Naive thymus-derived CD8-positive, alpha-beta T cell (primary cell): Measurements from ENCODE around the gene BAHD1. TPM values are rescaled to one million over a fixed set of nuclear protein-coding genes. Genes with fewer than 3 reads are reported as not detected.
A peak's percentile ranks its signal among the peaks of the same experiment; 100 is the strongest.

Experiments used
- ATAC-seq, 2 donors: fragments of 150-1000 bp; cut with Tn5 transposase in 1 of 2; sonication (Bioruptor Pico), chemical (Tn5 transposase) in 1 of 2; 1 replicate in 1 of 2; 2 replicates in 1 of 2; pipeline ENCODE4 v1.10.0; 2021; ENCODE audit warnings: mild to moderate bottlenecking in 2 of 2, moderate library complexity in 2 of 2
- POLR2A ChIA-PET: fragments of 350-600 bp; sonication (Branson Sonifier 250); formaldehyde crosslinking; loops from one replicate; lab custom pipeline; 2021; ENCODE audit warnings: antibody characterized with exemption; lab: Charles Lee
- DNase-seq, 10 donors: peaks; one replicate each; pipeline versions ENCODE4 v3.0.0 to v3.0.0-alpha.2; 2020 to 2022
- H3K27ac Mint-ChIP-seq, 10 donors: one replicate each; pipeline ENCODE4 v1.8.0; 2020 to 2022; ENCODE audit warnings: mild to moderate bottlenecking in 10 of 10, mixed read lengths in 10 of 10, moderate library complexity in 4 of 10, inconsistent platforms in 1 of 10
- H3K27me3 Mint-ChIP-seq, 5 donors: one replicate each; pipeline ENCODE4 v1.8.0; 2021 to 2022; ENCODE audit warnings: mixed read lengths in 5 of 5
- H3K36me3 Mint-ChIP-seq, 3 donors: one replicate each; pipeline ENCODE4 v1.8.0; 2020 to 2022; ENCODE audit warnings: mixed read lengths in 3 of 3, mild to moderate bottlenecking in 2 of 3, inconsistent platforms in 1 of 3
- H3K4me1 Mint-ChIP-seq, 4 donors: one replicate each; pipeline ENCODE4 v1.8.0; 2021 to 2022; ENCODE audit warnings: mixed read lengths in 4 of 4
- H3K4me3 Mint-ChIP-seq, 10 donors: one replicate each; pipeline ENCODE4 v1.8.0; 2020 to 2022; ENCODE audit warnings: mild to moderate bottlenecking in 10 of 10, mixed read lengths in 10 of 10, moderate library complexity in 6 of 10, inconsistent platforms in 1 of 10
- H3K9me3 Mint-ChIP-seq, 9 donors: one replicate each; pipeline ENCODE4 v1.8.0; 2020 to 2022; ENCODE audit warnings: mixed read lengths in 9 of 9, mild to moderate bottlenecking in 3 of 9, inconsistent platforms in 1 of 9, moderate library complexity in 1 of 9
- polyA plus RNA-seq, 3 donors: library from polyadenylated mRNA; unstranded; fragments of 300-500 nt; fragmentation: Illumina TruSeq; gene quantifications; one replicate each; pipeline ENCODE4 v1.2.3, GENCODE V29; 2021
- total RNA-seq, 8 experiments: library from RNA in 2 of 8; stranded (reverse) in 2 of 8; gene quantifications; one replicate each; pipeline ENCODE4 v1.2.3 and lab custom pipeline; 2021 to 2026

Gene BAHD1
- total and polyA plus RNA-seq, 5 experiments from 2014 or later, result 1.5 to 37.6 (median 3.3) TPM

DNA sequence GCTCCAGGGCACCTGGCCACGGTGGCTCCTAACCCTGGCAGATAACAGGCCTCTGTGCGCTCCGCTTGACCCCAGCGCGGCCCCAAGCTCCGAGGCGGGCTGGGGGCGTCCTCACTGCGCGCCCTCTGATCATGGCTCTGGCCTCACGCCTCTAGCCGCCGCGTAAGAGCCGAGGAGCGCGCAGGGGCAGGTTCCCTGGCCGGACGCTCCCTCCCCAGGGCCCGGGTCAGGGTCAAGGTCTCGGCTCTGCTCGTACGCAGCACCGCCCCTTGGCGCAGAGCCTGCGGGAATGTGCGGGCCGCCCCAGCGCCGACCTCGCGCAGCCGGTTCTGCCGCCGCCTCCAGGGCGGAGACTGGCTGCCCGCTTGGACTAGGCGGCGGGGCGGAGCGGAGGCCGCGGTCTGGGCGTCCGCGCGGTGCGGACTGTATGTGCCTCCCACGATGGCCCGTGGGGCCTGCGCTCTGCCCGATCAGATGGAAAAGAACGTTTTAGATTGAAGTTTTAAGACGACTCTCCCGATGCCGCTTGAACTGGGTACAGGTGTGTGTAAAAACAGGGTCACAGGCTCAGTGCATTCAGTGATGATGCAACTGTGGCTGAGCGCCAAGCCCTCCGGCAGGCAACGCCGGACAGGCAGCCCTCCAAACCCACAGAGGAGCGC is 70.8 kb downstream of the BAHD1 start:
- Mint-ChIP-seq H3K27me3 (peaks cover 42 to 65% (median 50%) of the 10 kb centered on the region in 5 donors), H3K4me1 (peaks cover 15 to 31% (median 23%) of the 10 kb centered on the region in 4 donors), H3K4me3 (peak overlapping the region; percentile 56 to 90 (median 80)), H3K36me3 (peaks cover 0 to 2% (median 0%) of the 10 kb centered on the region in 3 donors), H3K27ac (peak overlapping the region in 4 of 10 donors; percentile 48 to 89 (median 78)), H3K9me3 (peaks cover 0 to 2% (median 0%) of the 10 kb centered on the region in 9 donors)
- DNase-seq, result peak in 3 of 10 donors; percentile 8 to 12 (median 11)
- peak; percentile 12 to 41 for ATAC-seq
- POLR2A ChIA-PET, result interaction anchor here (0.6 kb wide), 1 partner anchor 47 kb away, joined by 3 read pairs; no protein-coding TSS in a partner anchor

GRCh38 chr15:40512440-40512839 is 71.7 kb downstream of the BAHD1 start:
- H3K36me3 Mint-ChIP-seq, result peaks cover 0 to 2% (median 0%) of the 10 kb centered on the region in 3 donors
- peaks cover 11 to 23% (median 17%) of the 10 kb centered on the region in 4 donors for H3K4me1 Mint-ChIP-seq
- POLR2A ChIA-PET, result interaction anchor here (0.6 kb wide), 1 partner anchor 46 kb away, joined by 3 read pairs; no protein-coding TSS in a partner anchor
- H3K9me3 Mint-ChIP-seq, result peaks cover 0 to 2% (median 0%) of the 10 kb centered on the region in 9 donors
- ATAC-seq, result no peak
- H3K27me3 Mint-ChIP-seq, result peaks cover 39 to 57% (median 46%) of the 10 kb centered on the region in 5 donors
- no peak for DNase-seq
- H3K27ac Mint-ChIP-seq, result peak overlapping the region in 3 of 10 donors; percentile 1 to 64 (median 6)
- H3K4me3 Mint-ChIP-seq, result peak overlapping the region in 9 of 10 donors; percentile 56 to 90 (median 69)

DNA sequence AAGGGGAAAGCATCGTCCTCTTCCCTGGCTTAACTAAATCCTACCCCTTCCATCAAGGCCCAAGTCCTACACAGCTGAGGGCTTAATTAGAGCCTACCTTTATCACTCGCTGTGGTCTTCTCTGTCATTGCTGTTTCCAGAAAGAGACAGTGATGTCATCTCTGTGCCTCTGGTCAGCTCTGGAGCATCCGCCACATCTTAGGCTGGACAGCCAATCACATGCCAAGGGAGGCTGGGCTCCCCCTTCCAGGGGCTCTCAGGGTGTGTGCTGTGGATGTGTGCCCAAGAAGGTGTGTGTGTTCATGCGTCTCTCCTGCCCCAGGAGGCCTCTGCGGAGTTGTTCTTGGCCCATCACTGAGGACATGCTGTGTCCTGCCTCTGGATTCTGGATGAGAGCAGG is 72.9 kb downstream of the BAHD1 start:
- ATAC-seq (no peak), DNase-seq (no peak)
- H3K27ac Mint-ChIP-seq, result no peak overlapping the region
- H3K36me3 Mint-ChIP-seq, result peaks cover 0 to 2% (median 0%) of the 10 kb centered on the region in 3 donors
- POLR2A ChIA-PET, result no interaction called here
- peaks cover 11 to 20% (median 16%) of the 10 kb centered on the region in 4 donors for H3K4me1 Mint-ChIP-seq
- peaks cover 30 to 45% (median 37%) of the 10 kb centered on the region in 5 donors for H3K27me3 Mint-ChIP-seq
- peaks cover 0 to 2% (median 0%) of the 10 kb centered on the region in 9 donors for H3K9me3 Mint-ChIP-seq
- H3K4me3 Mint-ChIP-seq, result peak overlapping the region in 1 of 10 donors; percentile 37

DNA sequence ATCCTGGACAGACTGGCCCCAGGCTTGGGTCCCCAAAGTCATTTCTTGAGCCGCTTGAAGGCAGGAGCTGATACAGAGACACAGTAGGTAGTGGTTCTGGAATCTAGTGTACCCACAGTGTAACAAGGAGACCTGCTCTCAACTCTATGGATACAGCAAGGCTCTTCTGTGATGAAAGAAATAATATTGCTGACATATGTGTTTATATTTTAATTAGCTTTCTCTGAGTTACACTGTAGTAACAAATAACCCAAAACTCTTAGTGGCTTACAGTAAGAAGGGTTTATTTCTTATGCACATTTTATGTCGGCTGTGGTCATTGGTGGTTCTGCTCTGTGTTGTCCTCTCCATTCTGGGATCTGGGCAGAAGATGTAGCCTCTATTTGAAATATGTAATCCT is 75.6 kb downstream of the BAHD1 start:
- POLR2A ChIA-PET, result interaction anchor here (0.7 kb wide), 1 partner anchor 75 kb away, joined by 4 read pairs; no protein-coding TSS in a partner anchor
- no peak overlapping the region for H3K4me3 Mint-ChIP-seq
- H3K27me3 Mint-ChIP-seq, result peaks cover 18 to 26% (median 20%) of the 10 kb centered on the region in 5 donors
- peaks cover 0 to 2% (median 0%) of the 10 kb centered on the region in 3 donors for H3K36me3 Mint-ChIP-seq
- DNase-seq, result no peak
- no peak for ATAC-seq
- peaks cover 8 to 15% (median 9%) of the 10 kb centered on the region in 4 donors for H3K4me1 Mint-ChIP-seq
- H3K27ac Mint-ChIP-seq, result no peak overlapping the region
- H3K9me3 Mint-ChIP-seq, result peaks cover 0 to 2% (median 0%) of the 10 kb centered on the region in 9 donors

Other genes starting within 250 kb of the BAHD1 start
- not detected for gene PAK6, start 201.9 kb upstream of the BAHD1 start, total RNA-seq
- 1 to 10 TPM in 1 of 3 donors, not detected in 2; 1.1 TPM for gene PAK6, start 201.9 kb upstream of the BAHD1 start, polyA plus RNA-seq
- gene ANKRD63, start 157.9 kb upstream of the BAHD1 start, total RNA-seq, result under 1 TPM in 1 of 2 experiments, not detected in 1; 0.31 TPM
- gene ANKRD63, start 157.9 kb upstream of the BAHD1 start, polyA plus RNA-seq, result under 1 TPM in 1 of 3 donors, not detected in 2; 0.20 TPM
- gene PLCB2, start 133.0 kb upstream of the BAHD1 start, total RNA-seq, result 100 to 1,000 TPM; 156 to 166 TPM
- 10 to 100 TPM; 14.5 to 23.0 (median 22.2) TPM for gene PLCB2, start 133.0 kb upstream of the BAHD1 start, polyA plus RNA-seq
- 1 to 10 TPM; 6.2 to 8.1 TPM for gene INAFM2, start 117.3 kb upstream of the BAHD1 start, total RNA-seq
- gene INAFM2, start 117.3 kb upstream of the BAHD1 start, polyA plus RNA-seq, result 1 to 10 TPM in 2 of 3 donors, under 1 TPM in 1; 0.69 to 2.5 (median 1.9) TPM
- 1 to 10 TPM; 1.4 to 1.5 TPM for gene CCDC9B, start 100.0 kb upstream of the BAHD1 start, total RNA-seq
- under 1 TPM in 2 of 3 donors, not detected in 1; 0.08 to 0.62 TPM for gene CCDC9B, start 100.0 kb upstream of the BAHD1 start, polyA plus RNA-seq
- gene PHGR1, start 89.9 kb upstream of the BAHD1 start, total RNA-seq, result not detected
- gene PHGR1, start 89.9 kb upstream of the BAHD1 start, polyA plus RNA-seq, result not detected
- under 1 TPM; 0.31 to 0.52 TPM for gene DISP2, start 82.7 kb upstream of the BAHD1 start, total RNA-seq
- gene DISP2, start 82.7 kb upstream of the BAHD1 start, polyA plus RNA-seq, result under 1 TPM; 0.02 to 0.73 (median 0.42) TPM
- 1 to 10 TPM; 8.4 to 8.8 TPM for gene KNSTRN, start 58.2 kb upstream of the BAHD1 start, total RNA-seq
- 1 to 10 TPM; 2.1 to 2.8 (median 2.4) TPM for gene KNSTRN, start 58.2 kb upstream of the BAHD1 start, polyA plus RNA-seq
- 100 to 1,000 TPM; 120 TPM for gene IVD, start 35.2 kb upstream of the BAHD1 start, total RNA-seq
- 10 to 100 TPM; 48.2 to 77.7 (median 49.5) TPM for gene IVD, start 35.2 kb upstream of the BAHD1 start, polyA plus RNA-seq
- 1 to 10 TPM; 8.2 to 9.8 TPM for gene CHST14, start 30.0 kb downstream of the BAHD1 start, total RNA-seq
- gene CHST14, start 30.0 kb downstream of the BAHD1 start, polyA plus RNA-seq, result 1 to 10 TPM in 1 of 3 donors, under 1 TPM in 2; 0.74 to 1.2 (median 0.77) TPM
- gene CCDC32, start 124.1 kb downstream of the BAHD1 start, total RNA-seq, result 10 to 100 TPM; 31.7 to 31.8 TPM
- 10 to 100 TPM; 40.4 to 43.2 (median 40.5) TPM for gene CCDC32, start 124.1 kb downstream of the BAHD1 start, polyA plus RNA-seq
- 10 to 100 TPM; 15.6 to 15.7 TPM for gene RPUSD2, start 128.3 kb downstream of the BAHD1 start, total RNA-seq
- gene RPUSD2, start 128.3 kb downstream of the BAHD1 start, polyA plus RNA-seq, result 10 to 100 TPM; 18.7 to 23.3 (median 22.2) TPM
- under 1 TPM; 0.14 to 0.21 TPM for gene KNL1, start 153.3 kb downstream of the BAHD1 start, total RNA-seq
- gene KNL1, start 153.3 kb downstream of the BAHD1 start, polyA plus RNA-seq, result under 1 TPM in 1 of 3 donors, not detected in 2; 0.03 TPM